Parathyroid adenoma (tissue), 2 donors: ENCODE data around the gene KIAA1549.

ENCODE experiments used
- H2AFZ ChIP-seq: fragments of 300-600 bp; sonication (generic); one replicate; pipeline ENCODE4 v1.7.0; 2017; ENCODE audit warnings: antibody characterized with exemption, mild to moderate bottlenecking
- H3K27ac ChIP-seq: fragments of 300-600 bp; sonication (generic); one replicate; pipeline ENCODE4 v1.7.0; 2017
- H3K27me3 ChIP-seq: fragments of 300-600 bp; sonication (generic); one replicate; pipeline ENCODE4 v1.7.0; 2017; ENCODE audit warnings: low read length; ENCODE audit not compliant: control insufficient read depth, insufficient read depth
- H3K36me3 ChIP-seq: fragments of 300-600 bp; sonication (generic); one replicate; pipeline ENCODE4 v1.7.0; 2017; ENCODE audit warnings: low read length; ENCODE audit not compliant: control insufficient read depth, insufficient read depth
- H3K4me1 ChIP-seq: fragments of 300-600 bp; sonication (generic); one replicate; pipeline ENCODE4 v1.7.0; 2017; ENCODE audit warnings: control low read depth
- H3K4me2 ChIP-seq: fragments of 300-600 bp; sonication (generic); one replicate; pipeline ENCODE4 v1.7.0; 2017; ENCODE audit warnings: low read length
- H3K4me3 ChIP-seq: fragments of 300-600 bp; sonication (generic); one replicate; pipeline ENCODE4 v1.7.0; 2017; ENCODE audit warnings: low read depth, low read length
- H3K79me2 ChIP-seq: fragments of 300-600 bp; sonication (generic); one replicate; pipeline ENCODE4 v1.7.0; 2017; ENCODE audit warnings: control low read depth
- H3K9ac ChIP-seq: fragments of 300-600 bp; sonication (generic); one replicate; pipeline ENCODE4 v1.7.0; 2017; ENCODE audit warnings: mild to moderate bottlenecking
- H3K9me3 ChIP-seq: fragments of 300-600 bp; sonication (generic); one replicate; pipeline ENCODE4 v1.7.0; 2017; ENCODE audit warnings: low read length; ENCODE audit not compliant: control insufficient read depth
- TF ChIP-seq, protein P1 (sequence below): fragments of 300-600 bp; sonication (generic); IDR thresholded peaks from one replicate; pipeline ENCODE4 v1.7.0; 2017; ENCODE audit warnings: antibody characterized with exemption, mild to moderate bottlenecking
- donor health status: primary hyperparathyroidism.

Gene KIAA1549

DNA sequence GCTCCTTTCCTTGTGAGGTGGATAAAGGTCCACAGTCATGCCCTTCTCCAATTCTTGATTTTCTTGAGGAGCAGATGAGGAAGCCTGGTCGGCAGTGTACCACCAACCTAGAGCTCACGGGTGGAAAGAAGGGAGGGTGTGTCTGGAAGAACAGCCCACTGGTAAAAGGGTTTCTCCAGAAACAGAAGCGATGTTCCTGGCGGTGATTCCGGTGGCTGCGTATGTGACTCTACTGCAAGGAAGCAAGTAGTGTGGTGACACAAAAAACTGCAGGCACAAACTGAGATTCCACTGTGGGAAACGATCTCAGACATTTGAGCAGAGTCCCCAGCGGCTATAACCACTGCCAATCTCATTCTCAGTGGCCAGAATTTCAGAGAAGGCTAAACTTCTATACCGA, 117.3 kb downstream of the KIAA1549 start:
- Histone ChIP-seq H3K4me1 (no peaks in the 10 kb centered on the region), H3K9me3 (no peaks in the 10 kb centered on the region), H2AFZ (no peak overlapping the region), H3K79me2 (no peaks in the 10 kb centered on the region), H3K4me3 (no peak overlapping the region), H3K4me2 (no peak overlapping the region), H3K27ac (no peak overlapping the region), H3K36me3 (no peaks in the 10 kb centered on the region), H3K9ac (no peak overlapping the region), H3K27me3 (no peaks in the 10 kb centered on the region)
- TF ChIP-seq, protein P1, sequence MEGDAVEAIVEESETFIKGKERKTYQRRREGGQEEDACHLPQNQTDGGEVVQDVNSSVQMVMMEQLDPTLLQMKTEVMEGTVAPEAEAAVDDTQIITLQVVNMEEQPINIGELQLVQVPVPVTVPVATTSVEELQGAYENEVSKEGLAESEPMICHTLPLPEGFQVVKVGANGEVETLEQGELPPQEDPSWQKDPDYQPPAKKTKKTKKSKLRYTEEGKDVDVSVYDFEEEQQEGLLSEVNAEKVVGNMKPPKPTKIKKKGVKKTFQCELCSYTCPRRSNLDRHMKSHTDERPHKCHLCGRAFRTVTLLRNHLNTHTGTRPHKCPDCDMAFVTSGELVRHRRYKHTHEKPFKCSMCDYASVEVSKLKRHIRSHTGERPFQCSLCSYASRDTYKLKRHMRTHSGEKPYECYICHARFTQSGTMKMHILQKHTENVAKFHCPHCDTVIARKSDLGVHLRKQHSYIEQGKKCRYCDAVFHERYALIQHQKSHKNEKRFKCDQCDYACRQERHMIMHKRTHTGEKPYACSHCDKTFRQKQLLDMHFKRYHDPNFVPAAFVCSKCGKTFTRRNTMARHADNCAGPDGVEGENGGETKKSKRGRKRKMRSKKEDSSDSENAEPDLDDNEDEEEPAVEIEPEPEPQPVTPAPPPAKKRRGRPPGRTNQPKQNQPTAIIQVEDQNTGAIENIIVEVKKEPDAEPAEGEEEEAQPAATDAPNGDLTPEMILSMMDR: no peak

- no peak overlapping the region for H3K4me3 ChIP-seq
- H3K9ac ChIP-seq: no peak overlapping the region
- no peaks in the 10 kb centered on the region for H3K27me3 ChIP-seq
- H2AFZ ChIP-seq: no peak overlapping the region
- no peaks in the 10 kb centered on the region for H3K4me1 ChIP-seq
- TF ChIP-seq, protein P1: no peak
- no peak overlapping the region for H3K27ac ChIP-seq
- H3K36me3 ChIP-seq: no peaks in the 10 kb centered on the region
- H3K79me2 ChIP-seq: no peaks in the 10 kb centered on the region
- no peaks in the 10 kb centered on the region for H3K9me3 ChIP-seq
- no peak overlapping the region for H3K4me2 ChIP-seq
Measured at GRCh38 chr7:138861051-138861450, 120.1 kb downstream of the KIAA1549 start.

GRCh38 chr7:138857728-138858127, 123.5 kb downstream of the KIAA1549 start:
- H2AFZ ChIP-seq: no peak overlapping the region
- no peaks in the 10 kb centered on the region for H3K79me2 ChIP-seq
- no peaks in the 10 kb centered on the region for H3K4me1 ChIP-seq
- H3K4me3 ChIP-seq: no peak overlapping the region
- no peak overlapping the region for H3K27ac ChIP-seq
- H3K4me2 ChIP-seq: no peak overlapping the region
- TF ChIP-seq, protein P1: no peak
- no peak overlapping the region for H3K9ac ChIP-seq
- H3K27me3 ChIP-seq: no peaks in the 10 kb centered on the region
- no peaks in the 10 kb centered on the region for H3K36me3 ChIP-seq
- H3K9me3 ChIP-seq: no peaks in the 10 kb centered on the region

GRCh38 chr7:138854115-138854645, 127.0 kb downstream of the KIAA1549 start:
- H3K9ac ChIP-seq: no peak overlapping the region
- H3K4me1 ChIP-seq: no peaks in the 10 kb centered on the region
- TF ChIP-seq, protein P1: no peak
- H2AFZ ChIP-seq: no peak overlapping the region
- no peak overlapping the region for H3K27ac ChIP-seq
- H3K4me2 ChIP-seq: no peak overlapping the region
- H3K79me2 ChIP-seq: no peaks in the 10 kb centered on the region
- H3K4me3 ChIP-seq: no peak overlapping the region
- no peaks in the 10 kb centered on the region for H3K9me3 ChIP-seq
- no peaks in the 10 kb centered on the region for H3K27me3 ChIP-seq
- H3K36me3 ChIP-seq: no peaks in the 10 kb centered on the region

GRCh38 chr7:138853448-138853847, 127.7 kb downstream of the KIAA1549 start:
- Histone ChIP-seq H3K36me3 (no peaks in the 10 kb centered on the region), H3K4me2 (no peak overlapping the region), H3K4me3 (no peak overlapping the region), H3K9me3 (no peaks in the 10 kb centered on the region), H3K9ac (no peak overlapping the region), H2AFZ (no peak overlapping the region), H3K27ac (no peak overlapping the region), H3K79me2 (no peaks in the 10 kb centered on the region), H3K27me3 (no peaks in the 10 kb centered on the region), H3K4me1 (peaks cover 2% of the 10 kb centered on the region)
- TF ChIP-seq, protein P1: no peak
